ENCODE results near the gene SLC4A1AP. TPM values are rescaled to one million over a fixed set of nuclear protein-coding genes. Genes with fewer than 3 reads are reported as not detected.

Gene SLC4A1AP
- total and polyA plus RNA-seq, 2 experiments from 2014 or later: 24.3 to 29.2 TPM

GRCh38 chr2:27712522-27712921, 48.8 kb downstream of the SLC4A1AP start:
- peaks cover 11% of the 10 kb centered on the region for H3K27me3 Mint-ChIP-seq (ENCODE audit: insufficient read depth, low read depth, poor library complexity)
- Histone ChIP-seq H3K4me1 (ENCODE audit: insufficient read depth) (0 out of 2 replicates have a peak, but pooled peaks cover 7% of the 10 kb centered on the region), H3K4me2 (no peak overlapping the region), H3K9me2 (ENCODE audit: insufficient read depth) (no peaks in the 10 kb centered on the region), H3K27ac (ENCODE audit: low read depth) (no peak overlapping the region), H3K4me3 (no peak overlapping the region), H3F3A (replicated peaks; ENCODE audit: low read depth) (no peaks in the 10 kb centered on the region; the same call in 1 of the 2 replicates), H3K36me3 (ENCODE audit: insufficient read depth) (no peaks in the 10 kb centered on the region), H4K20me1 (replicated peaks; ENCODE audit: insufficient read depth) (no peaks in the 10 kb centered on the region), H2AFZ (no peak overlapping the region), H3K27me3 (ENCODE audit: insufficient read depth) (peaks cover 22% of the 10 kb centered on the region; the same call in 1 of the 2 replicates), H3K79me2 (replicated peaks; ENCODE audit: insufficient read depth) (no peaks in the 10 kb centered on the region)
- DNase-seq (ENCODE audit: low spot score) (no peak), ATAC-seq (no peak)
- H3K4me3 Mint-ChIP-seq: no peak overlapping the region
- H3K4me1 Mint-ChIP-seq: peaks cover 18% of the 10 kb centered on the region
- H3K36me3 Mint-ChIP-seq (ENCODE audit: low read depth): no peaks in the 10 kb centered on the region; the same call in 2 of the 3 replicates
- peaks cover 3% of the 10 kb centered on the region; the same call in 1 of the 3 replicates for H3K9me3 Mint-ChIP-seq
- TF ChIP-seq POLR2AphosphoS5 (IDR thresholded peaks at IDR 0.05; ENCODE audit: low read depth) (no peak), JUNB (IDR thresholded peaks at IDR 0.05; ENCODE audit: unreplicated experiment) (no peak), STAT1 (IDR thresholded peaks at IDR 0.05; ENCODE audit: unreplicated experiment) (no peak), REST (IDR thresholded peaks at IDR 0.05; ENCODE audit: unreplicated experiment) (no peak), CTCF (conservative IDR thresholded peaks at IDR 0.05; ENCODE audit: low read depth in 2 of 2) (no peak), ETS1 (IDR thresholded peaks at IDR 0.05) (no peak), NANOG (IDR thresholded peaks at IDR 0.05; ENCODE audit: borderline replicate concordance) (no peak), ZNF114 (CRISPR knock-in tag; IDR thresholded peaks at IDR 0.05) (no peak), EZH2phosphoT487 (IDR thresholded peaks at IDR 0.05; ENCODE audit: unreplicated experiment) (no peak), CREB1 (CRISPR knock-in tag; IDR thresholded peaks at IDR 0.05; ENCODE audit: low read depth) (no peak), ZNF331 (CRISPR knock-in tag; IDR thresholded peaks at IDR 0.05; ENCODE audit: low read depth) (no peak), EZH2 (IDR thresholded peaks at IDR 0.05; ENCODE audit: low read depth, unreplicated experiment) (no peak), ZNF462 (CRISPR knock-in tag; IDR thresholded peaks at IDR 0.05) (no peak)
- H3K27ac Mint-ChIP-seq: no peak overlapping the region

Data from GM23338 (cell line).